HG02759 (cell line): ENCODE measurements around the gene ADGRD1.

Source experiments
- ATAC-seq: cut with Tn5 transposase; IDR thresholded peaks from one replicate; pipeline ENCODE4 v1.9.1; 2021; ENCODE audit warnings: mild to moderate bottlenecking, moderate library complexity; ENCODE audit not compliant: unreplicated experiment

The ADGRD1 gene

GRCh38 chr12:130965214-130965613, 11.5 kb downstream of the ADGRD1 start:
- no peak for ATAC-seq

- no peak for ATAC-seq
Observed at GRCh38 chr12:130965668-130966067, 12.0 kb downstream of the ADGRD1 start.

GRCh38 chr12:130966443-130967030, 12.8 kb downstream of the ADGRD1 start:
- no peak for ATAC-seq

- no peak for ATAC-seq
Observed at GRCh38 chr12:130967636-130968035, 13.9 kb downstream of the ADGRD1 start.

- no peak for ATAC-seq
Observed at GRCh38 chr12:130968611-130969010, 14.9 kb downstream of the ADGRD1 start.

- ATAC-seq: no peak
Observed at GRCh38 chr12:130969223-130969622, 15.5 kb downstream of the ADGRD1 start.

- peak; percentile 88 for ATAC-seq
Observed at GRCh38 chr12:130970165-130970907, 16.6 kb downstream of the ADGRD1 start.

- peak; percentile 33 for ATAC-seq
Observed at GRCh38 chr12:130970908-130971233, 17.2 kb downstream of the ADGRD1 start.

- no peak for ATAC-seq
Observed at GRCh38 chr12:130971925-130972585, 18.3 kb downstream of the ADGRD1 start.

GRCh38 chr12:130972586-130972950, 18.9 kb downstream of the ADGRD1 start:
- ATAC-seq: no peak

- no peak for ATAC-seq
Observed at GRCh38 chr12:130973109-130973508, 19.4 kb downstream of the ADGRD1 start.

GRCh38 chr12:130973906-130974305, 20.2 kb downstream of the ADGRD1 start:
- ATAC-seq: no peak

- ATAC-seq: no peak
Observed at GRCh38 chr12:130975116-130975515, 21.4 kb downstream of the ADGRD1 start.

- ATAC-seq: no peak
Observed at GRCh38 chr12:130976171-130976720, 22.5 kb downstream of the ADGRD1 start.

- ATAC-seq: no peak
Observed at GRCh38 chr12:130977046-130977742, 23.5 kb downstream of the ADGRD1 start.

- ATAC-seq: no peak
Observed at GRCh38 chr12:130977743-130978095, 24.0 kb downstream of the ADGRD1 start.

- ATAC-seq: no peak
Observed at GRCh38 chr12:130978785-130979184, 25.1 kb downstream of the ADGRD1 start.

GRCh38 chr12:130981074-130981742, 27.5 kb downstream of the ADGRD1 start:
- ATAC-seq: no peak

- ATAC-seq: no peak
Observed at GRCh38 chr12:130981911-130982310, 28.2 kb downstream of the ADGRD1 start.

- ATAC-seq: no peak
Observed at GRCh38 chr12:130982565-130983225, 29.0 kb downstream of the ADGRD1 start.
